Smooth muscle cell (in vitro differentiated cells): Measurements from ENCODE around the gene MYADML2. TPM values are rescaled to one million over a fixed set of nuclear protein-coding genes. Genes with fewer than 3 reads are reported as not detected.

ENCODE experiments used
- DNase-seq: peaks from one replicate; lab custom pipeline; 2025; ENCODE audit not compliant: unreplicated experiment; lab: John Stamatoyannopoulos, UW
- H2AFZ ChIP-seq: fragments of 200-600 bp; sonication (generic); 2 replicates; pipeline ENCODE4 v1.6.0; 2016; ENCODE audit warnings: antibody characterized with exemption, low read depth, mild to moderate bottlenecking
- H3F3A ChIP-seq: fragments of 200-600 bp; sonication (generic); 2 replicates; pipeline ENCODE4 v1.6.0; 2017; ENCODE audit warnings: antibody characterized with exemption, low read depth
- H3K27ac ChIP-seq: fragments of 200-600 bp; sonication (generic); 2 replicates; pipeline ENCODE4 v1.5.1; 2016; ENCODE audit warnings: low read depth, mild to moderate bottlenecking
- H3K27me3 ChIP-seq: fragments of 200-600 bp; sonication (generic); 2 replicates; pipeline ENCODE4 v1.6.1; 2016; ENCODE audit warnings: low read depth, mild to moderate bottlenecking
- H3K36me3 ChIP-seq: fragments of 200-600 bp; sonication (generic); 2 replicates; pipeline ENCODE4 v1.5.1; 2016; ENCODE audit warnings: low read depth
- H3K4me1 ChIP-seq: fragments of 200-600 bp; sonication (generic); 2 replicates; pipeline ENCODE4 v1.5.1; 2016; ENCODE audit warnings: low read depth
- H3K4me2 ChIP-seq: fragments of 200-600 bp; sonication (generic); 2 replicates; pipeline ENCODE4 v1.6.0; 2016; ENCODE audit warnings: mild to moderate bottlenecking
- H3K4me3 ChIP-seq: fragments of 200-600 bp; sonication (generic); 2 replicates; pipeline ENCODE4 v1.5.1; 2016; ENCODE audit warnings: mild to moderate bottlenecking
- H3K79me2 ChIP-seq: fragments of 200-600 bp; sonication (generic); 2 replicates; pipeline ENCODE4 v1.6.0; 2016; ENCODE audit warnings: low read depth, mild to moderate bottlenecking
- H3K9ac ChIP-seq: fragments of 200-600 bp; sonication (generic); 2 replicates; pipeline ENCODE4 v1.6.0; 2016; ENCODE audit warnings: low read depth
- H3K9me3 ChIP-seq: fragments of 200-600 bp; sonication (generic); replicated peaks from 2 replicates; pipeline ENCODE4 v1.5.1; 2016; ENCODE audit warnings: low read depth
- H4K20me1 ChIP-seq: fragments of 200-600 bp; sonication (generic); 2 replicates; pipeline ENCODE4 v1.6.0; 2016; ENCODE audit warnings: low read depth
- WGBS: methylation state at CpG from one replicate; pipeline ENCODE4 v1.1.7; 2016; ENCODE audit warnings: low lambda C conversion rate; 5-methylcytosine and 5-hydroxymethylcytosine counted together
- polyA plus RNA-seq: library from polyadenylated mRNA; unstranded; fragments of >200 nt; fragmentation: Nextera tagmentation; extraction: Ambion mirVana; gene quantifications from 2 replicates; pipeline ENCODE4 v1.2.1, GENCODE V29; 2016
- total RNA-seq: library from RNA; depleted of rRNA; stranded (reverse); fragments of >200 nt; gene quantifications from 2 replicates; pipeline ENCODE4 v1.2.3, GENCODE V29; 2014
- TF ChIP-seq, protein P1 (sequence below): fragments of 200-600 bp; sonication (generic); IDR thresholded peaks from 2 replicates; pipeline ENCODE4 v1.5.1; 2017; ENCODE audit warnings: borderline replicate concordance, mild to moderate bottlenecking, antibody characterized with exemption; ENCODE audit not compliant: insufficient read depth, poor library complexity, severe bottlenecking

Gene MYADML2
- not detected in 2 replicates for total RNA-seq
- 0.82 TPM in 1 of 2 replicates, not detected in the other for polyA plus RNA-seq

DNA sequence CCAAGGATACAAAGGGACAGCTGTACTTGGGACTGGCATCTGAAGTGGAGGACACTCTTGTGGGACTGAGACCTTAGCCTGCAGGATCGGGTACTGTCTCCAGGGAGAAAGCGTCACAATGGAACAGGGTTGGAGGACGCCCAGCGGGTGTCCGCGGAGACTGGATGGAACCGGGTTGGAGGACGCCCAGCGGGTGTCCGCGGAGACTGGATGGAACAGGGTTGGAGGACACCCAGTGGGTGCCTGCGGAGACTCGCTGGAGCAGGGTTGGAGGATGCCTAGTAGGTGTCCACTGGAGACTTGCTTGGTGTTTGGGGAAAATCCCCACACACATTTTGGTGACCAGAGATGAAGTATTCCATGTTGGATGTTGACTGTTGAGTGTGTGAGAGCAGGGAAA is at the start of gene MYADML2:
TSS of gene MYADML2 (minus strand) at position 45 of the 400 bp plus-strand sequence. CDS start 5,492 bp downstream, outside the sequence.
- Histone ChIP-seq H3K4me2 (no peak within 1 kb of the TSS), H4K20me1 (no peaks in the 10 kb centered on the region), H3K27ac (no peak within 1 kb of the TSS), H3K9ac (no peak within 1 kb of the TSS), H3K79me2 (no peaks in the 10 kb centered on the region), H3K4me1 (no peaks in the 10 kb centered on the region), H3F3A (no peaks in the 10 kb centered on the region), H3K4me3 (no peak within 1 kb of the TSS), H2AFZ (no peak within 1 kb of the TSS), H3K36me3 (no peaks in the 10 kb centered on the region), H3K27me3 (no peaks in the 10 kb centered on the region), H3K9me3 (no peaks in the 10 kb centered on the region)
- WGBS, result 96% methylated on average over 12 of the region's 13 CpGs
- no peak for DNase-seq
- TF ChIP-seq, protein P1, sequence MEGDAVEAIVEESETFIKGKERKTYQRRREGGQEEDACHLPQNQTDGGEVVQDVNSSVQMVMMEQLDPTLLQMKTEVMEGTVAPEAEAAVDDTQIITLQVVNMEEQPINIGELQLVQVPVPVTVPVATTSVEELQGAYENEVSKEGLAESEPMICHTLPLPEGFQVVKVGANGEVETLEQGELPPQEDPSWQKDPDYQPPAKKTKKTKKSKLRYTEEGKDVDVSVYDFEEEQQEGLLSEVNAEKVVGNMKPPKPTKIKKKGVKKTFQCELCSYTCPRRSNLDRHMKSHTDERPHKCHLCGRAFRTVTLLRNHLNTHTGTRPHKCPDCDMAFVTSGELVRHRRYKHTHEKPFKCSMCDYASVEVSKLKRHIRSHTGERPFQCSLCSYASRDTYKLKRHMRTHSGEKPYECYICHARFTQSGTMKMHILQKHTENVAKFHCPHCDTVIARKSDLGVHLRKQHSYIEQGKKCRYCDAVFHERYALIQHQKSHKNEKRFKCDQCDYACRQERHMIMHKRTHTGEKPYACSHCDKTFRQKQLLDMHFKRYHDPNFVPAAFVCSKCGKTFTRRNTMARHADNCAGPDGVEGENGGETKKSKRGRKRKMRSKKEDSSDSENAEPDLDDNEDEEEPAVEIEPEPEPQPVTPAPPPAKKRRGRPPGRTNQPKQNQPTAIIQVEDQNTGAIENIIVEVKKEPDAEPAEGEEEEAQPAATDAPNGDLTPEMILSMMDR, result no peak

- no peaks in the 10 kb centered on the region for H3F3A ChIP-seq
- no peaks in the 10 kb centered on the region for H3K27me3 ChIP-seq
- no peak for DNase-seq
- H3K27ac ChIP-seq, result no peak overlapping the region
- peaks cover 17% of the 10 kb centered on the region for H4K20me1 ChIP-seq
- H3K4me2 ChIP-seq, result no peak overlapping the region
- 96% methylated on average over 22 of the region's 28 CpGs for WGBS
- no peak overlapping the region for H3K9ac ChIP-seq
- no peak overlapping the region for H3K4me3 ChIP-seq
- no peak overlapping the region for H2AFZ ChIP-seq
- H3K4me1 ChIP-seq, result peaks cover 25% of the 10 kb centered on the region
- no peaks in the 10 kb centered on the region for H3K36me3 ChIP-seq
- H3K9me3 ChIP-seq, result no peaks in the 10 kb centered on the region
- TF ChIP-seq, protein P1, result no peak
- peaks cover 6% of the 10 kb centered on the region for H3K79me2 ChIP-seq
Observed at GRCh38 chr17:81996232-81996756, 49.3 kb upstream of the MYADML2 start.

DNA sequence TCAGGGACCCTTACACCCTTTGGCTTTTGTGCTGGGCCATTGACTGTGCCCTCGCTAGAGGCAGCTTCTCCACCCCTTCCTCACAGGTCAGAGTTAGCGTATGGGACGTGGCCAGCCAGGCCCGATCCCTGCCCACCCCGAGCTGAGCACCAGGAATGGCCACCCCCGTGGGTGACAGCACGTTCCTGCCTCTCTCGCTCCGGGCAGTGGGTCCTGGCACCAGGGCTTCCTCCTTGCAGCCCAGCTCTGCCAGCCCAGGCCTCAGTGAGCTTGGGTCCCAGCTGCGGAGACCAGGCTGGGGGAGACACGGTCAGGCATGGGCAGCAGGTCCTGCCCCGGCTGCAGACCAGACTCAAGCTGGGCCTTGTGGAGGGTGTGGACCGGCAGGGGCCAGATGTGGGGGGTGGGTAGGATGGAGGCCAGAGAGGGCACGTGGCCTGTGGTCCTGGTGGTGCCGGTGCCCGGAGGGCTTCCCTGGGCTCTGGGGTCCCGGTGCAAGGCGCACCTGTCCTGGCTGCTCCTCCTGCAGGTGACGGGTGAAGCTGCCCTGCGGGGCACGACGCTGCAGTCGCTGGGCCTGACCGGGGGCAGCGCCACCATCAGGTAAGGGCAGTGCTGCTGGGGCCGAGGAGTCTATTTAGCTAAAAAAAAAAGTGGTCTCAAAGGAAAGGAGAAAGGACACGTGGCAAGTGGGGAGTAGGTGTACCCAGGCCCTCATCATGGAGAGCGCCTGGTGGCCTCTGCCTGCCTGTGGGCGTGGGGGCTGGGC is 48.6 kb upstream of the MYADML2 start:
- no peak overlapping the region for H3K27ac ChIP-seq

More for the DNA sequence above, 48.6 kb upstream of the MYADML2 start:
- Histone ChIP-seq H2AFZ (no peak overlapping the region), H3K9ac (no peak overlapping the region), H3F3A (no peaks in the 10 kb centered on the region), H3K9me3 (no peaks in the 10 kb centered on the region), H3K4me1 (peaks cover 25% of the 10 kb centered on the region), H3K27me3 (no peaks in the 10 kb centered on the region), H3K36me3 (no peaks in the 10 kb centered on the region), H3K79me2 (peaks cover 6% of the 10 kb centered on the region), H4K20me1 (peaks cover 20% of the 10 kb centered on the region), H3K4me2 (no peak overlapping the region), H3K4me3 (no peak overlapping the region)
- DNase-seq, result no peak
- 98% methylated on average over 28 of the region's 29 CpGs for WGBS
- TF ChIP-seq, protein P1, result no peak
